CD4-positive, alpha-beta T cell (primary cell): ENCODE results near the gene MMRN1. TPM values are rescaled to one million over a fixed set of nuclear protein-coding genes. Genes with fewer than 3 reads are reported as not detected.

Source experiments
- ATAC-seq: fragments of 200-7000 bp; cut with Tn5 transposase; one replicate; pipeline ENCODE4 v1.10.0; 2022; ENCODE audit warnings: mild to moderate bottlenecking; ENCODE audit not compliant: poor library complexity
- CTCF ChIA-PET: fragments of 350-600 bp; sonication (Branson Sonifier 250); formaldehyde crosslinking; loops from one replicate; lab custom pipeline; 2021; ENCODE audit warnings: antibody characterized with exemption, inconsistent platforms; lab: Charles Lee
- POLR2A ChIA-PET: fragments of 350-600 bp; sonication (Branson Sonifier 250); formaldehyde crosslinking; loops from one replicate; lab custom pipeline; 2021; ENCODE audit warnings: antibody characterized with exemption, inconsistent platforms; lab: Charles Lee
- DNase-seq, 14 experiments: peaks; one replicate each; pipeline ENCODE4 v3.0.0-alpha.2; 2013 to 2020; ENCODE audit warnings: mixed read lengths in 2 of 14
- H3K27ac ChIP-seq, 2 donors: one replicate each; pipeline versions ENCODE4 v1.5.1 to v1.7.0; 2013; ENCODE audit warnings: low read length in 2 of 2, low read depth in 1 of 2, mild to moderate bottlenecking in 1 of 2
- H3K27me3 ChIP-seq, 2 experiments: 1 replicate in 1 of 2; 2 replicates in 1 of 2; pipeline versions ENCODE4 v1.6.1 to v1.7.0; 2013; ENCODE audit warnings: low read length in 2 of 2, control low read depth in 1 of 2, mild to moderate bottlenecking in 1 of 2, moderate library complexity in 1 of 2; ENCODE audit not compliant: insufficient read depth in 2 of 2, control insufficient read depth in 1 of 2
- H3K36me3 ChIP-seq: one replicate; pipeline ENCODE4 v1.6.1; 2013; ENCODE audit warnings: low read length, control low read depth; ENCODE audit not compliant: insufficient read depth
- H3K4me1 ChIP-seq: one replicate; pipeline ENCODE4 v1.6.1; 2013; ENCODE audit warnings: low read length, control low read depth; ENCODE audit not compliant: insufficient read depth
- H3K4me3 ChIP-seq: one replicate; pipeline ENCODE4 v1.5.1; 2013; ENCODE audit warnings: mild to moderate bottlenecking, low read length, moderate library complexity
- H3K9me3 ChIP-seq, 2 experiments: 1 replicate in 1 of 2; 2 replicates in 1 of 2; pipeline versions ENCODE4 v1.6.1 to v1.7.0; 2013; ENCODE audit warnings: low read length in 2 of 2, mild to moderate bottlenecking in 2 of 2, control low read depth in 1 of 2, moderate library complexity in 1 of 2; ENCODE audit not compliant: control insufficient read depth in 1 of 2, insufficient read depth in 1 of 2
- H3K27ac Mint-ChIP-seq: one replicate; pipeline ENCODE4 v1.8.0; 2020; ENCODE audit warnings: mixed read lengths
- H3K27me3 Mint-ChIP-seq: one replicate; pipeline ENCODE4 v1.8.0; 2021; ENCODE audit warnings: mixed read lengths
- H3K36me3 Mint-ChIP-seq: one replicate; pipeline ENCODE4 v1.8.0; 2021; ENCODE audit warnings: low read depth, mixed read lengths
- H3K4me1 Mint-ChIP-seq: one replicate; pipeline ENCODE4 v1.8.0; 2021; ENCODE audit warnings: low read depth, mixed read lengths
- H3K4me3 Mint-ChIP-seq: one replicate; pipeline ENCODE4 v1.8.0; 2020; ENCODE audit warnings: mild to moderate bottlenecking, mixed read lengths
- H3K9me3 Mint-ChIP-seq: one replicate; pipeline ENCODE4 v1.8.0; 2020; ENCODE audit warnings: mixed read lengths
- CTCF ChIP-seq: fragments of 200-600 bp; IDR thresholded peaks from one replicate; pipeline ENCODE4 v1.8.0; 2022; ENCODE audit warnings: antibody characterized with exemption, mild to moderate bottlenecking
- intact Hi-C, 2 experiments: fragments of 100-400 bp; cut with DNase I in 1 of 2; cut with micrococcal nuclease in 1 of 2; formaldehyde crosslinking; loops; one replicate each; pipeline versions ENCODE4 v1.15.1 to v1.9.0; 2023 to 2025; cut with DNase I, micrococcal nuclease
- total RNA-seq, 174 experiments: library from RNA in 2 of 174; stranded (reverse) in 2 of 174; gene quantifications; one replicate each; pipeline ENCODE4 v1.2.3 and lab custom pipeline; 2021 to 2026

Gene MMRN1
- total RNA-seq, 2 experiments from 2014 or later: 0.19 to 0.22 TPM

DNA sequence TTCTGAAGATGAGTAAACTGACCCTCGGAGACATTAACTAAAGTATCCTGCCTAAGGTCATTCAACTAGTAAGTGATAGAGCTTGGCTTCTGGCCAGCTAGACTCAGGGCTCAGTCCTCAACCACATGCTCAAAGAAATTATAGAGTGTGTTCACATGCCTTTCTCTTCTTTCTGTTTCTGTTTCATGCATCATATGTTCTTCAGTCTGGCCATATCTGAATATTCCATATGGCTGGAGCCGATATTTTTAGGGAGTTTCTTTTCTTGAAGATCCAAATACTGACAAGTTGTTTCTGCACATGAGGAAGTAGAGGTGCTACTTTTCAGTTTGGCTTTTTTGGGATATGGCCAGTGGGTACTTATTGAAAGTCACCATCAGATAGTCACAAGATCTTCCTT, 44.9 kb downstream of the MMRN1 start:
- DNase-seq (no peak), ATAC-seq (no peak)
- Histone ChIP-seq H3K36me3 (no peaks in the 10 kb centered on the region), H3K27ac (no peak overlapping the region), H3K9me3 (no peaks in the 10 kb centered on the region), H3K27me3 (no peaks in the 10 kb centered on the region), H3K4me3 (no peak overlapping the region), H3K4me1 (no peaks in the 10 kb centered on the region)
- Mint-ChIP-seq H3K4me3 (no peak overlapping the region), H3K36me3 (no peaks in the 10 kb centered on the region), H3K4me1 (no peaks in the 10 kb centered on the region), H3K9me3 (no peaks in the 10 kb centered on the region), H3K27me3 (no peaks in the 10 kb centered on the region), H3K27ac (no peak overlapping the region)
- TF ChIP-seq CTCF: no peak
- ChIA-PET CTCF (no interaction called here), POLR2A (no interaction called here)
- intact Hi-C loops: no loop called here

GRCh38 chr4:89939994-89940393, 45.3 kb downstream of the MMRN1 start:
- CTCF ChIA-PET: no interaction called here
- H3K4me3 Mint-ChIP-seq: no peak overlapping the region
- no peaks in the 10 kb centered on the region for H3K36me3 Mint-ChIP-seq
- Histone ChIP-seq H3K36me3 (no peaks in the 10 kb centered on the region), H3K4me1 (no peaks in the 10 kb centered on the region), H3K27me3 (no peaks in the 10 kb centered on the region), H3K27ac (no peak overlapping the region), H3K4me3 (no peak overlapping the region), H3K9me3 (no peaks in the 10 kb centered on the region)
- ATAC-seq (no peak), DNase-seq (no peak)
- intact Hi-C loops: no loop called here
- no peaks in the 10 kb centered on the region for H3K4me1 Mint-ChIP-seq
- no peaks in the 10 kb centered on the region for H3K27me3 Mint-ChIP-seq
- no peaks in the 10 kb centered on the region for H3K9me3 Mint-ChIP-seq
- POLR2A ChIA-PET: no interaction called here
- no peak for TF ChIP-seq CTCF
- H3K27ac Mint-ChIP-seq: no peak overlapping the region

DNA sequence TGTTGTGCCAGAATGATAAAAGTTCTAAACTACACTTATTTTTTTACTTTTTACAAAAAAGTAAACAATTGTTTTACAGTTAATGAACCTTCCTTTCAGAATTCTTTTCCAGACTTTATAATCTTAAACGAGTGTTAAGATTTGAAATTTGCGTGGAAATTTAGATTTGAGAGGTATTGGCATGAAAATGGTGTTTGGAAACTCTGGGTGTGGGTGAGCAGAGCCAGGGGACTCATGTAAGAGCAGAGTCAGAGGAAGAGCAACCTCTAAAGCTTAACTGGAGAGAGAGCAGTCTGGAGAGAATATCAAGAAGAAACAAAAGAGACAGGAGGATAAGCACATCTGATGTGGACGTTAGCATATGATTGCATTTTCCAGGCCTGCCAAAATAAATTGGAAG, 48.2 kb downstream of the MMRN1 start:
- ATAC-seq (no peak), DNase-seq (no peak)
- Mint-ChIP-seq H3K4me3 (no peak overlapping the region), H3K27ac (no peak overlapping the region), H3K36me3 (no peaks in the 10 kb centered on the region), H3K4me1 (no peaks in the 10 kb centered on the region), H3K9me3 (no peaks in the 10 kb centered on the region), H3K27me3 (no peaks in the 10 kb centered on the region)
- CTCF ChIA-PET: no interaction called here
- Histone ChIP-seq H3K36me3 (no peaks in the 10 kb centered on the region), H3K27ac (no peak overlapping the region), H3K27me3 (no peaks in the 10 kb centered on the region), H3K9me3 (no peaks in the 10 kb centered on the region), H3K4me3 (no peak overlapping the region), H3K4me1 (no peaks in the 10 kb centered on the region)
- POLR2A ChIA-PET: no interaction called here
- no peak for TF ChIP-seq CTCF
- intact Hi-C loops: no loop called here
